ENCODE results near the gene LRIT3. TPM values are rescaled to one million over a fixed set of nuclear protein-coding genes. Genes with fewer than 3 reads are reported as not detected.

Gene LRIT3
- total and polyA plus RNA-seq, 2 donors (not counting 3 experiments of a cell fraction or from before 2014, with no cell fraction given), result 0.06 to 0.13 TPM

- Histone ChIP-seq H3K4me2 (ENCODE audit: insufficient read depth, low read length) (no peak overlapping the region), H3K9me3 (replicated peaks; ENCODE audit: control insufficient read depth, insufficient read depth, low read length) (no peaks in the 10 kb centered on the region), H3K4me3 (replicated peaks in 1 of 3; ENCODE audit: insufficient read depth in 1 of 3, low read depth in 1 of 3, low read length in 3 of 3) (no peak overlapping the region), H3K36me3 (ENCODE audit: control insufficient read depth in 2 of 2, extremely low read depth in 1 of 2, insufficient read depth in 2 of 2, low read length in 2 of 2) (no peaks in the 10 kb centered on the region), H3K27ac (ENCODE audit: insufficient read depth, low read depth, low read length) (no peak overlapping the region), H3K9ac (replicated peaks; ENCODE audit: extremely low read depth, insufficient read depth, low read length) (no peak overlapping the region), H4K20me1 (replicated peaks; ENCODE audit: control insufficient read depth, extremely low read depth, insufficient read depth, low read length) (no peaks in the 10 kb centered on the region), H2AFZ (ENCODE audit: low read depth, low read length) (peak overlapping the region; percentile 57), H3K27me3 (ENCODE audit: control insufficient read depth in 2 of 2, insufficient read depth in 2 of 2, low read length in 2 of 2) (no peaks in the 10 kb centered on the region), H3K4me1 (ENCODE audit: control insufficient read depth, extremely low read depth, insufficient read depth, low read length) (no peaks in the 10 kb centered on the region), H3K9me1 (replicated peaks; ENCODE audit: control insufficient read depth, extremely low read depth, insufficient read depth, low read length) (no peaks in the 10 kb centered on the region), H3K79me2 (ENCODE audit: control insufficient read depth, insufficient read depth, low read length) (no peaks in the 10 kb centered on the region)
- DNase-seq (ENCODE audit: low read depth, low spot score) (peak; percentile 6), FAIRE-seq (no peak)
- ChIA-PET CTCF (no interaction called here), POLR2A (no interaction called here)
- dilution Hi-C loops (cut with MboI; ENCODE audit: extremely low pct_ligation_motif_present, low sequenced_read_pairs) (no loop called here), intact Hi-C loops (cut with micrococcal nuclease) (no loop called here)
- no TSS peak for BruUV-seq (replicated peaks)
- no peak for TF ChIP-seq MAX (IDR thresholded peaks at IDR 0.05; ENCODE audit: insufficient read depth, insufficient read length)
- TF ChIP-seq EZH2 (IDR thresholded peaks at IDR 0.05; ENCODE audit: borderline replicate concordance, low read depth, low read length, severe bottlenecking), result no peak
- TF ChIP-seq POLR2A (IDR thresholded peaks at IDR 0.05; ENCODE audit: low read depth, low read length), result no peak
- no peak for TF ChIP-seq POLR2AphosphoS5 (IDR thresholded peaks at IDR 0.05; ENCODE audit: insufficient read depth, low read depth, low read length)
- TF ChIP-seq CTCF (IDR thresholded peaks at IDR 0.05; ENCODE audit: extremely low read depth in 1 of 2, insufficient read depth in 1 of 2, low read depth in 1 of 2, low read length in 2 of 2), result no peak
- TF ChIP-seq MYC (IDR thresholded peaks at IDR 0.05; ENCODE audit: low read depth, low read length), result no peak
- no peak for TF ChIP-seq FOS (IDR thresholded peaks at IDR 0.05; ENCODE audit: borderline replicate concordance, insufficient read depth, low read length)
- no peak for TF ChIP-seq GATA2 (IDR thresholded peaks at IDR 0.05; ENCODE audit: insufficient read depth, insufficient read length, low read depth, low read length)
- no peak for TF ChIP-seq JUN (IDR thresholded peaks at IDR 0.05; ENCODE audit: borderline replicate concordance, insufficient read depth, insufficient read length, low read depth)
These were observed 39.2 kb downstream of the LRIT3 start for GRCh38 chr4:109887071-109887470.
